Nephron (organoid): ENCODE data around the gene DOCK1.

Experiments
- H3K27ac Mint-ChIP-seq, 3 experiments: 2 replicates each; pipeline ENCODE4 v1.8.0; 2020; ENCODE audit warnings: mixed read lengths in 3 of 3, mild to moderate bottlenecking in 2 of 3, moderate library complexity in 1 of 3
- H3K27me3 Mint-ChIP-seq: 2 replicates; pipeline ENCODE4 v1.8.0; 2021; ENCODE audit warnings: low read depth, mild to moderate bottlenecking, moderate library complexity, mixed read lengths
- H3K36me3 Mint-ChIP-seq: 2 replicates; pipeline ENCODE4 v1.8.0; 2020; ENCODE audit warnings: low read depth, mixed read lengths
- H3K4me1 Mint-ChIP-seq: 2 replicates; pipeline ENCODE4 v1.8.0; 2020; ENCODE audit warnings: mixed read lengths
- H3K4me3 Mint-ChIP-seq, 3 experiments: 2 replicates each; pipeline ENCODE4 v1.8.0; 2020; ENCODE audit warnings: mild to moderate bottlenecking in 3 of 3, mixed read lengths in 3 of 3, moderate library complexity in 2 of 3
- H3K9me3 Mint-ChIP-seq: 2 replicates; pipeline ENCODE4 v1.8.0; 2020; ENCODE audit warnings: mixed read lengths
- CTCF ChIP-seq, 3 experiments: fragments of 200-600 bp; sonication (generic); IDR thresholded peaks; one replicate each; pipeline ENCODE4 v1.5.0; 2021; ENCODE audit warnings: antibody characterized with exemption in 3 of 3; ENCODE audit not compliant: unreplicated experiment in 3 of 3

DOCK1 gene

GRCh38 chr10:127283576-127283975 is 378.3 kb downstream of the DOCK1 start:
- H3K36me3 Mint-ChIP-seq, result peaks cover 65% of the 10 kb centered on the region
- no peak overlapping the region for H3K27ac Mint-ChIP-seq
- no peak overlapping the region for H3K4me3 Mint-ChIP-seq
- TF ChIP-seq CTCF (IDR thresholded peaks at IDR 0.05; ENCODE audit: unreplicated experiment in 3 of 3), result no peak
- H3K27me3 Mint-ChIP-seq, result no peaks in the 10 kb centered on the region
- H3K4me1 Mint-ChIP-seq, result peaks cover 6% of the 10 kb centered on the region
- peaks cover 14% of the 10 kb centered on the region for H3K9me3 Mint-ChIP-seq

GRCh38 chr10:127290850-127291249 is 385.6 kb downstream of the DOCK1 start:
- no peak overlapping the region for H3K4me3 Mint-ChIP-seq
- H3K27ac Mint-ChIP-seq, result no peak overlapping the region
- H3K36me3 Mint-ChIP-seq, result peaks cover 41% of the 10 kb centered on the region
- H3K9me3 Mint-ChIP-seq, result peaks cover 29% of the 10 kb centered on the region
- H3K4me1 Mint-ChIP-seq, result no peaks in the 10 kb centered on the region
- TF ChIP-seq CTCF (IDR thresholded peaks at IDR 0.05; ENCODE audit: unreplicated experiment in 3 of 3), result no peak
- no peaks in the 10 kb centered on the region for H3K27me3 Mint-ChIP-seq

- H3K36me3 Mint-ChIP-seq, result peaks cover 42% of the 10 kb centered on the region
- H3K4me3 Mint-ChIP-seq, result no peak overlapping the region
- H3K27me3 Mint-ChIP-seq, result no peaks in the 10 kb centered on the region
- H3K9me3 Mint-ChIP-seq, result peaks cover 29% of the 10 kb centered on the region
- no peaks in the 10 kb centered on the region for H3K4me1 Mint-ChIP-seq
- no peak for TF ChIP-seq CTCF (IDR thresholded peaks at IDR 0.05; ENCODE audit: unreplicated experiment in 3 of 3)
- H3K27ac Mint-ChIP-seq, result no peak overlapping the region
These were observed 386.1 kb downstream of the DOCK1 start for GRCh38 chr10:127291329-127291728.

GRCh38 chr10:127292888-127293287 is 387.7 kb downstream of the DOCK1 start:
- Mint-ChIP-seq H3K4me1 (no peaks in the 10 kb centered on the region), H3K27ac (no peak overlapping the region), H3K4me3 (no peak overlapping the region), H3K9me3 (peaks cover 22% of the 10 kb centered on the region), H3K36me3 (peaks cover 33% of the 10 kb centered on the region), H3K27me3 (no peaks in the 10 kb centered on the region)
- no peak for TF ChIP-seq CTCF (IDR thresholded peaks at IDR 0.05; ENCODE audit: unreplicated experiment in 3 of 3)

GRCh38 chr10:127293640-127294039 is 388.4 kb downstream of the DOCK1 start:
- Mint-ChIP-seq H3K27me3 (no peaks in the 10 kb centered on the region), H3K4me1 (peaks cover 5% of the 10 kb centered on the region), H3K27ac (no peak overlapping the region), H3K36me3 (peaks cover 28% of the 10 kb centered on the region), H3K9me3 (peaks cover 17% of the 10 kb centered on the region), H3K4me3 (no peak overlapping the region)
- TF ChIP-seq CTCF (IDR thresholded peaks at IDR 0.05; ENCODE audit: unreplicated experiment in 3 of 3), result no peak

GRCh38 chr10:127296696-127297095 is 391.5 kb downstream of the DOCK1 start:
- Mint-ChIP-seq H3K4me1 (peaks cover 17% of the 10 kb centered on the region), H3K27ac (no peak overlapping the region), H3K27me3 (no peaks in the 10 kb centered on the region), H3K4me3 (no peak overlapping the region), H3K36me3 (peaks cover 8% of the 10 kb centered on the region), H3K9me3 (no peaks in the 10 kb centered on the region)
- TF ChIP-seq CTCF (IDR thresholded peaks at IDR 0.05; ENCODE audit: unreplicated experiment in 3 of 3), result no peak
